Stimulated activated CD4-positive, alpha-beta T cell treated with anti-CD3 and anti-CD28 coated beads, Interleukin-1b, Interleukin-23, amount 100 ng/mL, for 1 hour (primary cell): ENCODE measurements around the gene CHRM4.

Experiments used
- DNase-seq, 2 donors: peaks; one replicate each; pipeline ENCODE4 v3.0.0-alpha.2; 2020; ENCODE audit warnings: low read depth in 2 of 2

The CHRM4 gene

DNA sequence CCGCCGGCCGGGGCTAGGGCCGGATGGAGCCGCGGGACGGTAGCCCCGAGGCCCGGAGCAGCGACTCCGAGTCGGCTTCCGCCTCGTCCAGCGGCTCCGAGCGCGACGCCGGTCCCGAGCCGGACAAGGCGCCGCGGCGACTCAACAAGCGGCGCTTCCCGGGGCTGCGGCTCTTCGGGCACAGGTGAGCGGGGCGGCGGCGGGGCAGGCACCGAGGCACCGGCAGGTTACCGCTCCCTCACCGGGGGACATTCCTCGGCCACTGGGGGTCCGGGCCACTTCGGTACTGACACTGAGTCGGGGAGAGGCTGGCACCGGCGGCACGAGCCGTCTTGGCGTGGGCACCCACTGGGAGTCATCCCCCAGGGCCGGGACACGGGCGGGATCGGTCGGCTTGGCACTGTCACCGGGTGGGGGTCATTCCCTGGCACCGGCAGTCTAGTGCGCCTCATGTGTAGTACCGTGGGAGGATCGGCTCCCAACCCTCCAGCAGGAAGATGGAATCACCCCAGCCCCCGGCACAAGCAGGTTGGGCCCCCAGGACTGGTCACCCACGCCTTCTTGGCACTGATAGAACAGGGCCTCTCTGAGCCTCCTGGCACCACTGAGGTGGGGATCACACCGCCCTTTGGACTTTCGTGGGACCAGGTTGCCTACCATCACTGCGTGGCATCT, 43.8 kb downstream of the CHRM4 start:
- DNase-seq = no peak

DNA sequence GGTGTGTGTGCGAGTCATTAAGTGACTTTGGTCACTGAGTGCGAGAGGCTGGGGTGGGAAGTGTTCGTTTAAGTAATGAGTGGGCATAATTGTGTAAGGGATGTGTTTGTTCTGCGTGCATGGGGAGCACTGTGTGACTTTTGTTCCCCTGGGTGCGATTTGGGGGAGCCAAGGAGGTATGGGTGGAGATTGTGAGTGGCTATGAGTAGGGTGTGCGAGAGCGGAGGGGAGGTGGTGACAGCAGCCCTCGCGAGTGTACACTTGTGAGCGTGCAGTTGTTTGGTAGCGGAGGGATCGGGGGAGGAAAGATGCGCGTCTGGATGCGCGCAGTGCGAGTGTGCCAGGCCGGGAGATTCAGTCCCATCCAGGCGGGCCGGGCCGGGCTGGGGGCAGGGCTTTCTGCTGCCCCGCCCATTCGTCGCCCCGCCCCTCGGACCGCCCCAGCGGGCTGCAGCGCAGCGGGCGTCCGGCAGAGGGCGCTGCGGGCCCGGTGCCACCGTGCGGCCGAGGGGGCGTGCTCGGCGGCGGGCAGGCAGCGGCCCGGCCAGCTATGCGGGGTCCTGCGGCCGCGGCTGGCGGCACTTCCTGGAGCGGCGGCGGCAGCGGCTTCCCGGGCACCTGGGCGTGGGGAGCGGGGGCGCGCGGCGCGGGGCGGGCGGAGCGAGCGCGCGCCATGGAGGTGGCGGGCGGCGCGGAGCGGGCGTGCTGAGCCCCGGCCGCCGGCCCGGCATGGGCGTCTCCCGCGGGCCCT, 44.5 kb downstream of the CHRM4 start, which contains the start of gene DGKZ:
DGKZ (plus strand) TSS at position 578 of the 751 bp plus-strand sequence. CDS start 197 bp downstream, outside the sequence.
- DNase-seq = peak; percentile 78 to 80

DNA sequence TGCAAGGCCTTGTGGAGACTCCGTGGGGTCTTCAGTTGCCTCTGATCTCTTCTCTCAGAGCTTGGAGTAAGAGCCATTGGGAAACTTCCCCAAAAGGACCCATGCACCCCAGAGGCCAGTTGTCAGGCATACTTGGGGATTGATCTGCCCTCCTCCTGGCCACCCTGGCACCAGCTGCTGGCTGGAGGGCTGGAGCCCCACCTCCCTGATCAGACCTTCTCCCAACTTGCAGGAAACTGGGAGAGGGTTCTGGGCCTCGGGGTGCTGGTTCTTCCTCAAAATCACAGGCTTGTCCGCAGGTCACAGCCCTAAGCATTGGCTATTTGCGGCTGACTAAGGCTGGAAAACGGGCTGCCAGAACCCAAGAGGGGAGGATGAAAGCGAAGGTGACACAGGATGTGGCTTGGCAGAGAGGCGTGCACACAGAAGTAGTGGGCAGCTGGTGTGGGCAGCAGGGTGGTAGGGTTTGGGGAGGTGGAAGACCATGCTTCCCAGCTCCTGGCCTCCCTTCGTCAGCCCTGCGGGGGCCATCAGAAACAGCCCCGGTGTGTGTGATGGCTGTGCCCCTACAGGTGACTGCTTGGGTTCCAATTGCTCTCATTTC, 45.6 kb downstream of the CHRM4 start:
- no peak for DNase-seq

DNA sequence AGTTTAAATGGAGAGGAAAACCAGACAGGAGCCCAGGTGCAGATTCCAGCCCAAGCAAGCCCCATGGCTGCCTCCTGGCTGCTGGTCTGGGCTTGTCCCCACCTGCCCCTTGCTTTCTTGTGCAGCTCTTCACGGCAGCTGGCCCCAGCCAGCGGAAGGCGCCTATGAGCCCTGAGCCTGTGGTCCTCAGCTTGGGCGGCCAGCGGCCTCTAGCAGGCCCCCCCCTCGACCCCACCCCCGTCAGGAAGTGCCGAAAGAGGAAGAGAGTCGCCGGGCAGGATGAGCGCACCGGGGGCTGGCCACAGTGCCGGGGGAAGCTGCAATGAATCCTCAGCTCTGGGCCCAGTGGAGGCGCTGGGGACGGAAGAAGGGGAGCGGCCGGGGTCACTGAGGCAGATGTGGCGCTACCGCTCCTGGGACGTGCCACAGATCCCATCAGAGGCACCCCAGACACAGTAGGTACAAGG, 46.4 kb downstream of the CHRM4 start:
- no peak for DNase-seq

DNA sequence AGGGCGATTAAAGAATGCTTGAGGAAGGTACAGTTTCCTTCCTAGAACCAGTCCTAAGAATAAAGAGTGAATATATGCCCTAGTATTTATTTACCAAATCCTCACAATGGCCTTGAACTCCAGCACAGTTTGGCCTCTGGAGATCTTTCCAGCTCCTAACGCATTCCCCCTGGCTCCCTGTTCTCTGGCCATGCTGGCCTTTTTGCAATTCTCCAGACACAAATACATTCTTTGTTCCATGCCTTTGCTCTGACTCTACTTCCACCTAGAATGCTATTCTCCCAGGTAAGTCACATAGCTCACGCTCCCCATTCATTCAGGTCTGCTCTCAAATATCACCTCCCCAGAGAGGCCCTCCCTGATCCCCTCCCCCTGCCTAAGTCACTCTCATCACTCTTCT, 48.1 kb downstream of the CHRM4 start:
- no peak for DNase-seq

DNA sequence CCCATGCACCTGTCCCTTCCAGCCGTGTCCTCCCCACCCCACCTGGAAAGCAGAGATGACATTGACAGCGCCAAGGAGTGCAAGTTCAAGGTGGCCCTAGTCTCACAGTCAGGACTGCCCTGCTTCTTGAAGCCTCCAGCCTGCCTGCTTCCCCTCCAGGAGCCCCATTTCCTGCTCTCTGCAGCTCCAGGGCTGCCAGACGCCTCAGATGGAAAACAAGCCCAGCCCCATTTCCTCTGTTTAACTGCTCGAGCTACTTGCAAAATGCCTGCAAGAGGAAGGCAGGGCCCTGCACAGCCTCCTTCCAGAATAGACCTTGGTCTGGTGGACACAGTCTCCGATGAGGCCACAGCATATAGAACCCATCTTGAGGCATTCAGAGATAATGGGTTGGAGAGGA, 49.3 kb downstream of the CHRM4 start:
- DNase-seq = no peak

DNA sequence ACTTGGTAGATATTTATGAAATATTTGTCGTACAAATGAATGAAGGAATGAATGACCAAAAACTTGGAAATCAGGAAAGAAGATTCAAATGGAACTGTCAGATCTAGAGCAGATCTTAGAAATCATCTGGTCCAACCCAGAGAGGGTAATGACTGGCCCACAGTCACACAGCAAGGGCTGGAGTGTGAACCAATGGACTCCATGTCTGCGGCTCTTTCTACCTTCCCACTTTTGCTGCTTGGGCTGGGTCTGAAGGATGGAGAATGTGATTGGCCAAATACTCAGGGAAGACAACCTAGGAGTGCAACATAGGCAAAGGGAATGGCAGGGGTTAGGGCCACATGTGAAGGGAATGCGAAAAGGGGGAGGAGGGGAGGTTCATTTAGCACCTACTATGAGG, 50.1 kb downstream of the CHRM4 start:
- DNase-seq = no peak

DNA sequence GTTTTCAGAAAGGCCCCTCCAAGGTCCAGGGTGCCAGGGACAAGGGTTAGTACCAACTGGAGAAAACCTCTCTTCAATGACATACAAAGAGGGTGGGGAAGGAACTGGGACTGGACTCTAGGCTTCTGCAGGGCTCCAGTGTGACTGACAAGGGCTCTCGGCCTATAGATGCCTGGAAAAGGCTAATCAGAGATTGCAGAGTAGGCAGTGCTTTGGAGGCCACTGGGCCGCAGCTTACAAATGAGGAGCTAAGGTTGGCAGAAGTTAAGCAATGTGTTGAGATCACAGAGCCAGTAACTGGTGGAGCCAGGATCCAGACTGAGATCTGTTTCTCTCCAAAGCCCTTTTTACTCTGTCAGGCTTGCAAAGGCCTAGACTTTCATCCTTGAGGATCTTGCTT, 51.8 kb downstream of the CHRM4 start:
- no peak for DNase-seq

DNA sequence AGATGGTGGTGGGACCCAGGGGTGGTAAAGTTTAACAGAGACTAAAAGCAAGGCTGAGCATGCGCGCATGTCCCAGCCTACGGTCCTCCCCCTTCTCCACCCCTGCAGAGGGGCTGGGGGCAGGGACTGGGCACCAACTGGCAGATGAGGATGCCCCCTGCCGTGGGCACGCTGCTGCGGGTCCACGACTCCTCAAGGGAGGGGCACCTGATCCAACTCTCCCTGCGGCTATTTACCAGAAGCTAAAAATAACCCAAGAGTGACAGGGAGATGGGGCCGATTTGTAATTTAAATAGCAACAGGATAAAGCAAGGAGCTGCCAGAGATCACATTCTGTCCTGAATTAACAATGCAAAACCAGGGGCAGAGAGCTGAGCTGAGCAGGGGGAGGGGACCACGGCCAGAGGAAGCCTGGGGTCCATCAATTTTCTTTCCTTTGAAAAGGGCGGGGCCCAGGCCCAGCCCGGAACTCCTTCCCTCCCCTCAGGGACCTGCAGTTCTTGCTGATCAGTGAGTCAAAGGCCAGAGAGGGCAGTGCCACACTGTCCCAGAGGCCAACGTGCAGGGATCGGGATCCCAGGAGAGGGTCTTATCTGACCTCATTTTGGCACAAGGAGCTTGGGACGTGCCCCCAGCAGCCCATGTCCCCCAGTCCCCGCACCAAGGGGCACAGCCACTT, 52.4 kb downstream of the CHRM4 start:
- no peak for DNase-seq

DNA sequence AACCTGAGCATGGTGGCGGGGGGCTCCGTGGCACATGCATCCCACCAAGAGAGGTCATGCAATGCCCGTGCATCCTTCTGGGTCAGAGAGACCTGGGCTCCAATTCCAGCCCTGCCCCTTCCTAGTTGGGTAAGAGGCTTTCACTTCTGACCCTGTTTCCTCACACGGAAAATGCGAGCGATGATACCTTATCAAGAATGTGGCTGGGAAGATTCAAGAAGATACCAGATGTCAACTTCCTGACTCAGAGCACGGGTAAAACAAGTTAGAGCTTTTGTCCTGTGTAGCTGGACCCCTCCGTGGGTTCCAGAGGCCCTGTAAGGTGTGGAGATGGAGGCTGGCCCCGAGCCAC, 53.0 kb downstream of the CHRM4 start:
- DNase-seq = no peak

DNA sequence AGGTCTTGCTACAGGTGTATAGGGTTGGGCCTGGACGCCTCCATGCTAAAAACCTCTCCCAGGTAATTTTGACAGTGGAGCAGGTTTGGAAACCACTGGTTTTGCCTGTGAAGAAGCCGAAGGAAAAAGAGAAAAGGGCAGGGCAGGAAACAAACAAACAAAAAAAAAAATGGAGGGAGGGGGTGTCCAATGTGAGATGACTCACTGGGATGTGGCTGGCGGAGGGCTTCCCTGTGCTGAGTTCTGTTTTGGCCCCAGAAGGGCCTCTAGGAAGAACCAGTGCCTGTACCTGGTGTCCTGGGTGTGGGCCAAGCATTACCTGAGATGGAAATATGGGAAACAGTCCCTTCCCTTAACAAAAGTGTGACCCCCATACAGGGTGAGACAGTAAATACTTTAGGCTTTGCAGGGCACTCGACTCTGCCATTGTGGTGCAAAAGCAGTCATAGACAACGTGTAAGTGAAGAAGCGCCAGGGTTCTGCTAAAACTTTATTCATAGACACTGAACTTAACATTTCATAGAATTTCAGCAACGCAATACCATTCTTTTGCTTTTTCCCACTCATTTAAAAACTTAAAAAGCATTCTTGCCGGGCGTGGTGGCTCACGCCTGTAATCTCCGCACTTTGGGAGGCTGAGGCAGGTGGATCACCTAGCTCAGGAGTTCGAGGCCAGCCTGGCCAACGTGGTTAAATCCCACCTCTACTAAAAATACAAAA, 53.8 kb downstream of the CHRM4 start:
- DNase-seq = no peak

DNA sequence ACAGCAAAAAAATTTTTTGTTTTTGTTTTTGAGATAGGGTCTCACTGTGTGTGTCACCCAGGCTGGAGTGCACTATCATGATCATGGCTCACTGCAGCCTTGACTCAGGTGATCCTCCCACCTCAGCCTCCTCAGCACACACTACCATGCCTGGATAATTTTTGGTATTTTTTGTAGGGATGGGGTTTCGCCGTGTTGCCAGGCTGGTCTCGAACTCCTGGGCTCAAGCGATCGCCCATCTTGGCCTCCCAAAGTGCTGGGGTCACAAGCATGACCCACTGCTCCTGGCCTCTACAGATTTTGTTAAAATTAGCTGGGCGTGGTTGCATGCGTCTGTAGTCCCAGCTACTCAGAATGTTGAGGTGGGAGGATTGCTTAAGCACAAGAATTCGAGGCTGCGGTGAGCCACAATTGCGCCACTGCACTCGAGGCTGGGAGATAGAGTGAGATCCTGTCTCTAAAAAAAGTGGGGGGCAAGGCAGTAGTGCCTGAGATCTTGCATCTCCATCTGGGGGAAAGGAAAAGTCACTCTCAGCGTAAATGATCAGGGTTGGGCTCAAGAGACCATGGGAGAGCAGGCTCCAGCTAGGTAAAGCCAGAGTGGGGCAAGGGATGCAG, 54.9 kb downstream of the CHRM4 start:
- no peak for DNase-seq

DNA sequence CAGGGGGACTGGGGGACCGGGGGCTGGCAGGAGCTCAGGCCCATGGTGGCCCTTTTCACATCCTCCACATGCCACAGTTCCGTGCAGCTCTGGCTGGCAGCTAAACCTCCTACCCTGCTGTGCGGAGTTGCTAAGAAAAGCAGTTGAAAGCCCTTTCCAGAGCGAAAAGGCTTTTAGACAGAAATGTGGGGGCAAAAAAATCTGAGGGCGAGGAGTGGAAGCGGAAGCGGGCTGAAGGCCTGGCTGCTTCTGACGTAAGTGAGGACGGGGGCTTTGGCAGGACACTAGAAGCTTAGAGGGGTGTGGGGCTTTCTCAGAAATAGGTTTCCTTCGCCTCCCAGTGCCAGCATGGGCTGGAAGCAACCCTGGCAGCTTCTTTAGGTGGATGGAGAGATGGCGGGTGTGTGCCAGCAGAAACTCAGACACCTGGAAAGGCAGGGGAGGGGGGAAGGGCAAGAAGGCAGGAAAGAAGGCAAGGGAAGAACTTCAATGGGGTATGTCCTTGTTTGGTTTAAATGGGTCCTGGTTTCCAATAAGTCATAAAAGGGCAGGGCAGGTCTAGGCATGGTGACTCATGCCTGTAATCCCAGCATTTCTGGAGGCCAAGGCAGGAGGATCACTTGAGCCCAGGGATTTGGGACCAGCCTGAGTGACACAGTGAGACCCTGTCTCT, 55.5 kb downstream of the CHRM4 start:
- DNase-seq = no peak

DNA sequence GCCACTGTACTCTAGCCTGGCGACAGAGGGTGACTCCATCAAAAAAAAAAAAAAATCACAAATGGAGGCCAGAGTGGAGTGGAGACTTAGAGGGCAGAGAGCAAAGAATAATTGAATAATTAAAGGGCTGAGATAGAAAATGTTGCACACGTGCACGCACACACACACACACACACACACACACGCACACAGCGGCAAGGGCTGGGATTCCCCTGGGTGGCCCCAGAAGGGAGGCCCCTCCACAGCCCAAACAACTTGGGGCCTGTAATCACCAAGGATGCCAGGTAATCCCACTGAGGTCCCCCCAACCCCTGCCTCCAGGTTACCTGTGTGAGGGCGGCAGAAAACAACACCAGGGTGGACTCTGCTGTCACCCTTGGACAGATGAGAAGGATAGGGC, 56.3 kb downstream of the CHRM4 start:
- DNase-seq = no peak

DNA sequence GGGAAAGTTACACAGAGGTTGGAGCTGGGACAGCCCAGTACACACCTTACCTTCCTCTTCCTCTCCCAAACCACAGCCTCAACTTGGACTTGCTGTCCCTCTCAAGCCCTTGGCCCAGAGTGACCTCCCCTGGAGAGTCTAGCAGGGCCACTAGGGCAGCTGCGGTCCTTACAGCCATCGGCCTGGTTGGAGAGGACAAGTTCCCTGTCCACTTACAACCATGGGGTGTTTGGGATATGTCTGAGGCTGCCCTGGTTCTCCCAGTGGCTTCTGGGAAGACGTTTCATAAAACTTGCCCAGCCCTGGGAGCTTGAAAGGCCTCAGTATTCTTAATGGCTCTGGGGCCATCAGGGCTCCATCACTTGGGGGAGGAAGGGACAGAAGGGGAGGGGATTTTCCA, 57.4 kb downstream of the CHRM4 start:
- DNase-seq = no peak
